ENCODE measurements around the gene SCAANT1. TPM values are rescaled to one million over a fixed set of nuclear protein-coding genes. Genes with fewer than 3 reads are reported as not detected.

Gene SCAANT1
- total RNA-seq, 1 donor, result not detected

- peak overlapping the region; percentile 71 for H3K4me3 ChIP-seq (ENCODE audit: low read depth, low read length)
- TF ChIP-seq CTCF (IDR thresholded peaks at IDR 0.05; ENCODE audit: insufficient read depth, low read length), result no peak
- no peak for DNase-seq (ENCODE audit: low read depth)
These were observed 692 bp downstream of the SCAANT1 start for GRCh38 chr3:63911509-63911872.

- TF ChIP-seq CTCF (IDR thresholded peaks at IDR 0.05; ENCODE audit: insufficient read depth, low read length), result no peak
- H3K4me3 ChIP-seq (ENCODE audit: low read depth, low read length), result peak overlapping the region; percentile 71
- peak; percentile 32 for DNase-seq (ENCODE audit: low read depth)
These were observed 1.3 kb downstream of the SCAANT1 start for GRCh38 chr3:63910891-63911290.

- DNase-seq (ENCODE audit: low read depth), result no peak
- H3K4me3 ChIP-seq (ENCODE audit: low read depth, low read length), result no peak overlapping the region
- TF ChIP-seq CTCF (IDR thresholded peaks at IDR 0.05; ENCODE audit: insufficient read depth, low read length), result no peak
These were observed 2.2 kb downstream of the SCAANT1 start for GRCh38 chr3:63910001-63910400.

- no peak overlapping the region for H3K4me3 ChIP-seq (ENCODE audit: low read depth, low read length)
- peak; percentile 35 for DNase-seq (ENCODE audit: low read depth)
- no peak for TF ChIP-seq CTCF (IDR thresholded peaks at IDR 0.05; ENCODE audit: insufficient read depth, low read length)
These were observed 2.8 kb downstream of the SCAANT1 start for GRCh38 chr3:63909431-63909830.

- TF ChIP-seq CTCF (IDR thresholded peaks at IDR 0.05; ENCODE audit: insufficient read depth, low read length), result no peak
- no peak overlapping the region for H3K4me3 ChIP-seq (ENCODE audit: low read depth, low read length)
- DNase-seq (ENCODE audit: low read depth), result no peak
These were observed 3.4 kb downstream of the SCAANT1 start for GRCh38 chr3:63908776-63909175.

- peak; percentile 58 for TF ChIP-seq CTCF (IDR thresholded peaks at IDR 0.05; ENCODE audit: insufficient read depth, low read length)
- peak; percentile 67 for DNase-seq (ENCODE audit: low read depth)
- no peak overlapping the region for H3K4me3 ChIP-seq (ENCODE audit: low read depth, low read length)
These were observed 4.0 kb downstream of the SCAANT1 start for GRCh38 chr3:63908081-63908736.
